LNCAP (cell line): Measurements from ENCODE around the gene SLC9A9.

Experiments
- CTCF ChIP-seq: fragments of 450-650 bp; IDR thresholded peaks from 2 replicates; pipeline ENCODE4 v1.5.1; 2017; ENCODE audit warnings: mild to moderate bottlenecking

SLC9A9 gene

GRCh38 chr3:143698682-143699303 is 149.5 kb downstream of the SLC9A9 start:
- TF ChIP-seq CTCF: no peak

- no peak for TF ChIP-seq CTCF
These were observed 150.3 kb downstream of the SLC9A9 start for GRCh38 chr3:143697975-143698374.

- no peak for TF ChIP-seq CTCF
These were observed 154.8 kb downstream of the SLC9A9 start for GRCh38 chr3:143693506-143693905.

- no peak for TF ChIP-seq CTCF
These were observed 161.6 kb downstream of the SLC9A9 start for GRCh38 chr3:143686638-143687197.

- no peak for TF ChIP-seq CTCF
These were observed 162.8 kb downstream of the SLC9A9 start for GRCh38 chr3:143685491-143685890.

GRCh38 chr3:143677430-143677829 is 170.8 kb downstream of the SLC9A9 start:
- TF ChIP-seq CTCF: no peak

- TF ChIP-seq CTCF: no peak
These were observed 171.5 kb downstream of the SLC9A9 start for GRCh38 chr3:143676747-143677146.

- no peak for TF ChIP-seq CTCF
These were observed 172.2 kb downstream of the SLC9A9 start for GRCh38 chr3:143676021-143676420.
